ENCODE measurements around the gene ZNF134.

The ZNF134 gene

GRCh38 chr19:57641715-57642234, 27.7 kb downstream of the ZNF134 start:
- no peak for DNase-seq

GRCh38 chr19:57642396-57643046, 28.5 kb downstream of the ZNF134 start:
- DNase-seq = no peak

DNA sequence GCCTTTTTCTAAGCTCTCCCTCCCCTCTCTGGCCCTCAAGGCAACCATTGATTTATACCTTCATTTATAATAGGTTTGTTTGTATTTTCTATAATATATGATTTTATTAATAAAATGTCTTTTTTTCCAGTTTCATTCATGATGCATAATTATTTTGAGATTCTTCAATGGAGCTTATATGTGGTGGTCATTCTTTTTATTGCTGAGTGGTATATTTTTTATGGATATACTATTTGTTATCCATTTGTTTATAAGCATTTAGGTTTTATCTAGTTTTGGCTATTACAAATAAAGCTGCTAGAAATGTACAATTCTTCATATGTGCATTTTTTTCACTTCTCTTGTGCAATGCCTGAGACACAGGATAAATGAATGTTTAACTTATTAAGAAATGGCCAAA, 29.7 kb downstream of the ZNF134 start:
- no peak for DNase-seq

- no peak for DNase-seq
These were observed 34.4 kb downstream of the ZNF134 start for GRCh38 chr19:57648331-57649003.

- DNase-seq = no peak
These were observed 37.6 kb downstream of the ZNF134 start for GRCh38 chr19:57651654-57651996.

DNA sequence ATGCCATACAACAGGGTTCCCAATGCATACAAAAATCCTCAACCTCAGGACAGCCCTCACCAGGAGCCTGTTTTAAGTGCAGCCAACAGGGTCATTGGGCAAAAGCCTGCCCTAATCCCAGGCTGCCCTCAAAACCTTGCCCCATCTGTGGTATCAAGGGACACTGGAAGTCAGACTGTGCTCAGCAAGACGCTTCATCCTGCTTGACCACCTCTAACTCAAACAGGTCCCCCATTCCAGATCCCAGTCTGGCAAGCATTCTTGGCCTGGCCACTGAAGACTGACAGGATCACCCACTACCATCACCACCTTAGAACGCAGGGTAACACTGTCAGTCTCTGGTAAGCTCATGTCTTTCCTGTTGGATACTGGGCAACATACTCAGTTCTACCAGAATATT, 39.6 kb downstream of the ZNF134 start:
- no peak for DNase-seq

- no peak for DNase-seq
These were observed 41.4 kb downstream of the ZNF134 start for GRCh38 chr19:57655443-57655842.

DNA sequence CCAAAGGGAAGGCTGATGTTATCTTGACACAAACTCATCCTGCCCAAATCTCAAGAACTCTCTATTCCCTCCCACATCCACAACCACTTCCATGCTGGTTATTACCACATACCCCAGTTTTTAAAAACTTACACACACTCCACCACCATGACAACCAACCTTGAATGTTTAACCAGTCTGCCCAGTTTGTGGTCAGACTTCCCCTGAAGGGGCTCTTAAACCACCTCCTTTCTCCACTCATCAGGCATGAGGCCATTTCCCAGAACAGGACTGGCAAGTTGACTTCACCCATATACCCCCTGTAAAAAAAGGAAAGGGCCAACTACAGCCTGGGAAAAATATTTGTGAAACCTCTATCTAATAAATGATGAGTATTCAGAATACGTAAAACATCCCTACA, 42.3 kb downstream of the ZNF134 start:
- no peak for DNase-seq

DNA sequence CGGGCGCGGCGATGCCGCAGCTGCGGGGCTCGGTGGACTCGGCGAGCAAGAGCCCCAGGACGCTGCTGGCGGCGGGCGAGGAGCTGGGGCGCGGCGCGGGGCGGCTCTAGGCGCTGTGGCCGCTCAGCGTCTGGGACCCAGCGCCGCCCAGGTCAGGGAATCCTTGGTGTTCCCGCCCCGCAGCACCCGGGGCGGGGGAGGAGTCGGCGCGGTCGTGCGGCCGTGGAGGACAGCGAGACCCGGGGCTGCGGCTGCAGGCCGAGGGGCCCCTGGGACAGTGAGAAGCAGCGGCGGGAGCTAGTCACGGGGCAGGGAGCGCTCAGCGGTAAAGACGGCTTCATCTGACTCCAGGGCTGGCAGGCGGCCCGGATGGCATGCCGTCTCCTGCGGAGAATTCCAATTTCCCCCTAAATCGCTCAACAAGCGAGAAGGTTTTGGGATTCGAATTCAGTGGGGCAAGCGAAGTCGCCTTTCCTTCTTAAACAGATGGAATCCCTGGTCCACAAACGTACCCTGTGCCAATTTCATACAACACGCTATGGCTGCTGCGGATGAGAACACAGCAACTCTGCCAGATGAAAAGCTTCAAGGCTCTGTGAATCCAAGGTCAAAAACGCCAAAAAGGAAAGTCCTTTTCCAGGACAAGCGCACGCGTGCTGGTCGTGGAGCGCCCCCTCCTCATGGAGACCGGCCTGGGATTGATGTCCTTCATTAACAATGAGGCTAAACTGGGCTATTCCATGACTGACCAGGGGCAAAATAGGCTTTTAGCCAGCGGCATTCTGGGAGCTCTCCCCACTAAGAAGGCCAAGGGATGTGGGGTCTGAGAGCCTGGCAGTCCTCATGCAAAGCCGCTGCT, 50.5 kb downstream of the ZNF134 start:
- no peak for DNase-seq

DNA sequence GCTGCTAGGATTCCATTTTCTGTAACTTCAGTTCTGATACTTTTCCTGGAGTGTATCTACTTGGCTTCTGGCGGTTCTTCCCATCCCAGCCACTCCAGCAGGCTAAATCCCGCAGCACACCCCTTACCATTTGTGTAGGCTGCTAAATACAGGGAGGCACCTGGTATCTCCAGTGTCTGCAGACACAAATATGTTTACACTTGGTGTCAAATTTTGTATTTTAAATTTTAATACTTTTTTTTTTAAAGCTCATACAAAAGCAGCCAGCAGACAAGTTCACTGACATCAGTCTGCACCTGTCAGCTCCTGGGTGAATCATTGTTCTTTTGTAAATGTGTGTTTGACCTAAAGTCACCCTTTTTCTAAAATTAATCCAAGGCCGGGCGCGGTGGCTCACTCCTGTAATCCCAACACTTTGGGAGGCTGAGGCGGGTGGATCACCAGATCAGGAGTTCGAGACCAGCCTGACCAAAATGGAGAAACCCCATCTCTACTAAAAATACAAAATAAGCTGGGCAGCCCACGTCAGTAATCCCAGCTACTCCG, 51.3 kb downstream of the ZNF134 start:
- no peak for DNase-seq

DNA sequence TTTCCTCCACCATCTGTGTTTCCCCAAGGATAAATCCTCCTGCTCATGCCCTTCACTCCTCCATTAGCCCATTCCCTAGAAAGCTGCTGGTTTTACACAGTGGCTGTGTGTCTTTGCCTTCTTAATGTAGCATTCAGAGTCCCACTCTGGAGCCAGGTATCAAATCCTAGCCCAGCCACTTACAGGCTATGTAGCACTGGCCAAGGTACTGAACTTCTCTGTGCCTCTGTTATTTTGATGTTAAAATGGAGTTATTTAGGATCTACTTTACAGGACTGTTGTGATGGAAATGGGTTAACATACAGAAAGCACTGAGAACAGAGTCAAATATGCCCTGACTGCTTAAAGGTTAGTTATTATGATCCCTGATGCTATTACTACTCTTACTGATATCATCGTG, 53.2 kb downstream of the ZNF134 start:
- DNase-seq = no peak

DNA sequence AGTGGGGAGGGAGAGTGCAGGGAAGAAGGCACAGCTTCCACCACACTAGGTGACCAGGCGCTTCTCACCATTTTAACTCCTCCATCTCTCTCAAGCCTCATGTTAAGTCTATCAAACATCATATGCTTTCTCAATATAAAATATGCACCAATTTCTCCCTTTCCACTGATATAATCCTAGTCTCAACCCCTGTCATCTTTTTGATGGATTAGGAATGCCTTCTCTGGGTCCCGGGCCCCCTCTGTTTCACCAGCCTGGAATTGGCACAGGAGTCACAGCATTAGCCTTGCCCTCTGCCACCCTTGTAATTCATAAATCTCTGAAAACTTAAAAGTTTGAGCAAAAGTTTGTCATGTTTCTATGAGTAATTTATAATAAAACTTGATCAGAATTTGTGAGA, 54.6 kb downstream of the ZNF134 start, which contains the start of gene ZSCAN4:
Gene ZSCAN4, plus strand, starts transcription at position 301 of the 400 bp plus-strand sequence. CDS start 7,211 bp downstream, outside the sequence.
- no peak for DNase-seq

DNA sequence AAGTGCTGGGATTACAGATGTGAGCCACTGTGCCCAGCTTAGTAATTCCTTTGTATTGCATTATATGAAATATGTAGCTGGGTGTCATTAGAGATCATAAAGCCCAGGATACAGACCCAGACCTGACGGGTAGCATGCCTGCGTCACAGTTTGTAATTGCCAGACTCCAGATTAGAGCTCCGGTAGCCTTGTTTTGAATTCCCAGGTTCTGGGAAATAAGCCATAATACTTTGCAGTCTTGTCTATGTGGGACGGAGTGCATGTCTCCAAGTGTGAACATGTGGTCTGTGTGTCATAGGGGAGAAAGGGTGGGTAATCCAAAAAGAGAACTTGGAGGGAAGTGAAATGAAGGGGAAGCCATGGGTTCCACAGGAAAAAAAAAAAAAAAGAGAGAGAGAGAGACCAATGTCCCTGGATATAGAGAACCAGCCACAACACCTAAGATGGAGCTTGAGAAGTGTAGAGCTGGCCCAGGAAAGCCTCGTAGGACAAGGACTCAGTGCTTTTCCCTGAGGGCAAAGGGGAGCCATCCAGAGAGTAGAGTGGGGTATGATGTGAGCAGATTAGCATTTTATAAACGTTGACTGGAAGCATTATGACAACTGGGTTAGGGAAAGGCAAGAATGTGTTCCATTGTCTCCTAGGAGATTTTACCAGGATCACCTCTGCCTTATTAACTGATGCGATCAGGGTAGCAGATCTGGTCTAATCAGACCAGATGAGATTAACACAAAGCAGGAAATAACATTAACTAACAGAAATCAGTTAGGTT, 57.3 kb downstream of the ZNF134 start:
- DNase-seq = no peak

DNA sequence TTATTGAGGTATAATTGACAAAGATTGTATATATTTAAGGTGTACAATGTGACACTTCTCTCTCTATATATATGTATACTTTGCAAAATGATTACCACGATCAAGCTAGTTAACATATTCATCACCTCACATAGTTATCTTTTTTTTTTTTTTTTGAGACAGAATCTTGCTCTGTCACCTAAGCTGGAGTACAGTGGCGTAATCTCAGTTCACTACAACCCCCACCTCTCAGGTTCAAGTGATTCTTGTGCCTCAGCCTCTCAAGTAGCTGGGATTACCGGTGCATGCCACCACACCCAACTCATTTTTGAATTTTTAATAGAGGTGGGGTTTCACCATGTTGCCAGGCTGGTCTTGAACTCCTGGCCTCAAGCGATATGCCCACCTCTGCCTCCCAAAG, 58.4 kb downstream of the ZNF134 start:
- no peak for DNase-seq
